PFSK-1 (cell line): Measurements from ENCODE around the gene ZFPM1.

Experiments used
- FOXP2 ChIP-seq: optimal IDR thresholded peaks from 2 replicates; pipeline ENCODE3; 2011; ENCODE audit warnings: borderline replicate concordance, control low read depth, inconsistent platforms; ENCODE audit not compliant: insufficient read depth; ENCODE audit errors: extremely low read length, extremely low read depth
- POLR2AphosphoS5 ChIP-seq: IDR thresholded peaks from 2 replicates; pipeline ENCODE4 v1.6.1; 2012; ENCODE audit warnings: low read depth, mild to moderate bottlenecking, control low read depth, low read length, moderate library complexity
- SIN3A ChIP-seq: IDR thresholded peaks from 2 replicates; pipeline ENCODE4 v1.6.1; 2012; ENCODE audit warnings: mild to moderate bottlenecking, low read length, moderate library complexity, borderline replicate concordance; ENCODE audit not compliant: insufficient read depth
- TAF1 ChIP-seq: IDR thresholded peaks from 2 replicates; pipeline ENCODE4 v1.6.1; 2012; ENCODE audit warnings: low read length, control low read depth, borderline replicate concordance; ENCODE audit not compliant: insufficient read depth
- TF ChIP-seq, protein P1 (sequence below), 2 experiments: IDR thresholded peaks; 2 replicates each; pipeline versions ENCODE4 v1.6.1 to v1.8.0; 2011 to 2012; ENCODE audit warnings: low read depth in 2 of 2, low read length in 2 of 2, control low read depth in 1 of 2, inconsistent platforms in 1 of 2, mild to moderate bottlenecking in 1 of 2, moderate library complexity in 1 of 2; ENCODE audit not compliant: insufficient read depth in 1 of 2

Gene ZFPM1

GRCh38 chr16:88463411-88463810, 10.3 kb downstream of the ZFPM1 start:
- TF ChIP-seq POLR2AphosphoS5: no peak
- no peak for TF ChIP-seq FOXP2
- TF ChIP-seq, protein P1, sequence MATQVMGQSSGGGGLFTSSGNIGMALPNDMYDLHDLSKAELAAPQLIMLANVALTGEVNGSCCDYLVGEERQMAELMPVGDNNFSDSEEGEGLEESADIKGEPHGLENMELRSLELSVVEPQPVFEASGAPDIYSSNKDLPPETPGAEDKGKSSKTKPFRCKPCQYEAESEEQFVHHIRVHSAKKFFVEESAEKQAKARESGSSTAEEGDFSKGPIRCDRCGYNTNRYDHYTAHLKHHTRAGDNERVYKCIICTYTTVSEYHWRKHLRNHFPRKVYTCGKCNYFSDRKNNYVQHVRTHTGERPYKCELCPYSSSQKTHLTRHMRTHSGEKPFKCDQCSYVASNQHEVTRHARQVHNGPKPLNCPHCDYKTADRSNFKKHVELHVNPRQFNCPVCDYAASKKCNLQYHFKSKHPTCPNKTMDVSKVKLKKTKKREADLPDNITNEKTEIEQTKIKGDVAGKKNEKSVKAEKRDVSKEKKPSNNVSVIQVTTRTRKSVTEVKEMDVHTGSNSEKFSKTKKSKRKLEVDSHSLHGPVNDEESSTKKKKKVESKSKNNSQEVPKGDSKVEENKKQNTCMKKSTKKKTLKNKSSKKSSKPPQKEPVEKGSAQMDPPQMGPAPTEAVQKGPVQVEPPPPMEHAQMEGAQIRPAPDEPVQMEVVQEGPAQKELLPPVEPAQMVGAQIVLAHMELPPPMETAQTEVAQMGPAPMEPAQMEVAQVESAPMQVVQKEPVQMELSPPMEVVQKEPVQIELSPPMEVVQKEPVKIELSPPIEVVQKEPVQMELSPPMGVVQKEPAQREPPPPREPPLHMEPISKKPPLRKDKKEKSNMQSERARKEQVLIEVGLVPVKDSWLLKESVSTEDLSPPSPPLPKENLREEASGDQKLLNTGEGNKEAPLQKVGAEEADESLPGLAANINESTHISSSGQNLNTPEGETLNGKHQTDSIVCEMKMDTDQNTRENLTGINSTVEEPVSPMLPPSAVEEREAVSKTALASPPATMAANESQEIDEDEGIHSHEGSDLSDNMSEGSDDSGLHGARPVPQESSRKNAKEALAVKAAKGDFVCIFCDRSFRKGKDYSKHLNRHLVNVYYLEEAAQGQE (IDR thresholded peaks at IDR 0.05; ENCODE audit: insufficient read depth in 1 of 2, low read depth in 2 of 2, low read length in 2 of 2): no peak
- no peak for TF ChIP-seq SIN3A
- no peak for TF ChIP-seq TAF1

GRCh38 chr16:88464447-88465318, 11.6 kb downstream of the ZFPM1 start:
- TF ChIP-seq, protein P1 (IDR thresholded peaks at IDR 0.05; ENCODE audit: insufficient read depth in 1 of 2, low read depth in 2 of 2, low read length in 2 of 2): no peak
- TF ChIP-seq POLR2AphosphoS5 (no peak), SIN3A (no peak), FOXP2 (no peak), TAF1 (no peak)

DNA sequence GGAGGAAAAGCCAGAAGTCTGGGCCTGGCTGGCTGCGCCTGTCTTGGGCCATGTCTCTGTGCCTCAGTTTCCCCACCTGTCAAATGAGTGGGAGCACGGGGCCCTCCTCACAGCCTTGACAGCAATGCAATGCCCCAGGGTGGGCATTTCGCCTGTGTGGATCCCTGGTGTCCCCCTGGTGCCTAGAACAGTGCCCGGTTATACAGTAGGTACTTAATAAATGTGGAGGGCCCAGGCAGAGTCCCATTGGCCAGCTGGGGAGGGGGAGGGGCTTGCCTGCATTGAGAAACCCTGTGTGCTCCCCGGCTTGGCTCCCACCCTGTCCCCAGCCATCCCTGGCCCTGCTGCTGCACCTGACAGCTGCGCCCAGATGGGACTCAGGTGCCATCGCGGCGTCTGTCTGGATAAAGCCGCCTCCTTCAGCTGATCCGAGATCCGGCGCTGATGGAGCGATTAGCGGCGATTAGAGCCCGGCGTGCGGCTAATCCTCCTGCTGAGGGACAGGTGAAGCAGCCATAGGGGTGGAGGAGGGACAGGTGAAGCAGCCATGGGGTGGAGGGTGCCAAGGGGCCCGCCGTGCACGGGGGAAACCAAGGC, 12.4 kb downstream of the ZFPM1 start:
- TF ChIP-seq SIN3A: no peak
- TF ChIP-seq, protein P1 (IDR thresholded peaks at IDR 0.05; ENCODE audit: insufficient read depth in 1 of 2, low read depth in 2 of 2, low read length in 2 of 2): no peak
- no peak for TF ChIP-seq TAF1
- TF ChIP-seq FOXP2: no peak
- TF ChIP-seq POLR2AphosphoS5: no peak

DNA sequence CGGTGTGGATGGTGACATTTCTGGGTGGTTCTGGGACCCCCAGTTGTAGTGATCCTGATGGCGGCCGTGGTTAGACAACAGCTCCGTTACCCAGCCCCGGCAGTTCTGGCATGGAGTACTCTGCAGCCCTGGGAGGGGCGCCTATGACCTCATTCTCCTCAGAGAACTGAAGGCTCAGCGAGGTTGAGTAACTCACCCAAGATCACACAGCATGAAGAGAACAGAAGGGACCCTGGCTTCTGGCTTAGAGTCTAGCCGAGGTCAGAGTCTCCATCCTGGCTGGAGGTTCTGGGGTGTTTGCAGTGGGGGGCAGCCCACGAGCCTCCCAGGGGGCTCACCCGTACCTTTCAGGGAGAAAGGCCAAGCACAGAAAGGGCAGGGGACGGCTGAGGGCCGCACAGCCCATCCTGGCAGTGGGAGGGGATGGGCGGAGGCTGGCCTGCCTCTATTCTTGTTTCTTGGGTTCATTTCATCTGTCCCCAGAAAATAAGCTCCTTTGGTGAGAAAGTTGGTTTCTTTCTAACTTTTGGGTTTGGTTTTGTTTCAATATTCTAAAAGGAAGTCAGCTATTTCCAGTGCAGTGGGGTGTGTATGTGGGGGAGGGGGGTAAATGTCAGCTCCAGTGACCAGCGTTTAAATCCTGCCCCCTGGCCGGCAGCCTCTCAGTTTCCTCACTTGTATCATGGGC, 13.2 kb downstream of the ZFPM1 start:
- TF ChIP-seq POLR2AphosphoS5 (no peak), SIN3A (no peak), TAF1 (no peak), FOXP2 (no peak)
- TF ChIP-seq, protein P1 (IDR thresholded peaks at IDR 0.05; ENCODE audit: insufficient read depth in 1 of 2, low read depth in 2 of 2, low read length in 2 of 2): no peak
